Measurements from ENCODE around the gene SLFN12L.
"Not testable (repeated sequence)": the region's sequence is repeated elsewhere in the genome, so short reads cannot be mapped to it uniquely, and the experiment has no call there.

The SLFN12L gene

DNA sequence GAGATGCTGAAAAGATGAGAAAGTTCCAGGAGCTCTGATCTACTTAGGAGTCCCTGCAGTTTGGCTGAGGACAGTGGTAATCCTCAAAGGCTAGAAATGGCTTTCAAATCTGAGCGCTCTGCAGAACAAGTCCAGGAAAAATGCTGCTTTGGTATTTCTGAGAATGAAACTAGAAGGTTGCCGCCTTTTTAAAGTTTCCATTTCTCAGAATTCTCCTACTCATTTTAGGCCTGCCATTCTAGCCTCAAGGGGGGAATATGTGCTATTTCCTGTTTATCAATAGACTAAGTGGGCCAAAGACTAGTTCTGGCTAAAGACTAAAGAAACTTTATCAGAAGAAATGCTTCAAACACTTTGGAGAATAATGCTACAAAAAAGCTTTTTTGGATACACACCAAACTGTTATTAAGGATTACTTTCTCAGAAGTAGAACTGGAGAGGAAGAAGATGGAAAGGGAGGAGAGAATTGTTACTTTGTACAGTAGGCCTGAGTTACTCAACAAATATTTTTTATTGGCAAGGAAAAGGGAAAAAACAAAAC lies at the start of gene SLFN12L:
Gene SLFN12L (minus strand): TSS at position 78 of the 541 bp plus-strand sequence. CDS start 15,314 bp downstream, outside the sequence.
- in situ Hi-C loops (cut with HindIII; ENCODE audit: low pct_ligation_motif_present, low pct_unique_long_range_greater_than_20kb, low sequenced_read_pairs): loop anchor here (25.0 kb wide), 1 partner anchor 100 kb away; the partner anchor contains the start of genes SLFN12 and SLFN13

DNA sequence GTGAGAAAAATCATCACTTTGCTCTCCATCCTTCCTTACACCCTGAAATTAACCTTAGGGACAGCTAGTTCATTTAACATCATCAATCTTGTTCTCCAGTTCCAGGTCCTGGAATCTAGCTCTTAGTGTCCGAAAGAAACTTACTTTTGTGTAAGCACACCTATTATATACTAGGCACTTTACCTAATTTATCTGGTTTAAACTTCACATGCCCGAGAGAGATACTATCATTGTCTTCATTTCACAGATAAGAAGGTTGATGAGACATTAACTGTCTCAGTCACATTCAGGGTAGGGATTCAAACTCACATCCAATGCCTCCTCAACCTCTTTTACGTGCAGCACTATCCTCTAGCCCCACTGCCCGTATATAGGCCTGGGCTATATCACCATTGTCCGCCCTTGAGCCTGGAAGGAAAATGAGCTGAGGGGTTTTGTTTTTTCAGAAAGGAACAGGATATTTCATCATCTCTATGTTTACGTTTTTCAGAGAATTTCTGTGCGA lies 49.1 kb upstream of the SLFN12L start:
- no peak for DNase-seq
- in situ Hi-C loops (cut with HindIII; ENCODE audit: low pct_ligation_motif_present, low pct_unique_long_range_greater_than_20kb, low sequenced_read_pairs): no loop called here

More for the DNA sequence above, at the start of gene SLFN12L:
- DNase-seq: no peak

GRCh38 chr17:35584061-35584460 lies 46.6 kb upstream of the SLFN12L start:
- in situ Hi-C loops (cut with HindIII; ENCODE audit: low pct_ligation_motif_present, low pct_unique_long_range_greater_than_20kb, low sequenced_read_pairs): no loop called here
- no peak for DNase-seq

DNA sequence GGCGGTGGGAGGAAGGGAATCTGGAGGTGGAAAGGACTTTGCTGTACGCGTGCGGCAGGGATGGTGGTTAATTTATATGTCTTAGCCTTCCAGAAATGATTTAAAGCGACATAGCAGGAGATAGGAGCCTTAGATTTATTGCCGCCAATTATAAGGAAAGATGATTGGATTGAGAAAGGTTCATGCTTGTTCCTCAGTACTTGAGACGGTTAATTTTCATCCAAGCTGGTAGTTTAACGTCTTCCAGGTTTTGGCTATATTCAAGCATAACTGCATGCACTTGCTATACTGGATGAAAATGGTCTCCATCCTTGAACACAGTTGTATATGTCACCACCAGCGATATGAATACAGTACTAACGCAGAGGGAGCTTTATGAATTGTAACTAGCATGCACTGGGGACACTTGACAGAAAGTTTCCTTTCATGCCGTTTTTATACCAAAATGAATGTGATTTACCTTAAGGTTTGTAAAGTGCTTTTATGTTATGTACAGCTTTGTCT lies 41.5 kb upstream of the SLFN12L start:
- DNase-seq: no peak
- in situ Hi-C loops (cut with HindIII; ENCODE audit: low pct_ligation_motif_present, low pct_unique_long_range_greater_than_20kb, low sequenced_read_pairs): no loop called here

- DNase-seq: peak; percentile 81
- in situ Hi-C loops (cut with HindIII; ENCODE audit: low pct_ligation_motif_present, low pct_unique_long_range_greater_than_20kb, low sequenced_read_pairs): no loop called here
These were observed 40.9 kb upstream of the SLFN12L start, which contains the start of gene PEX12 for GRCh38 chr17:35578197-35578928. Gene PEX12, minus strand, starts transcription at chr17:35578571. Its CDS starts 550 bp downstream, at chr17:35578021.

DNA sequence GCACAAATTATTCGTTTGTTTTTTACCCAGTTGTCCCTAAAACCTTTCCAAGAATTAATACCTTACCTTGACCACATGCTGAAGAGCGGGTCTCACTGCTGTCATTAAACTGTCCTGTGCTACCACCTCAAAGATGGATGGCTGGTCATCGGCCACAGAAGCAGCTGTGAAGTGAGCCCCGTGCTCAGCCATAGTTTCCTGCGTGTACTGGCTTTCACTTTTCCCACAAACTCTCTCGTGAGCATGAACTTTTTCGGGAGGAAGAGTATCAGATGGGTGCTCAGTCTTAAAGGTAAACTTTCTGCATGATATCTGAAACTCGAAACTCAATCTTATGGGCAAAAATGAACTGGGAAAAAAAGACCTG lies 40.3 kb upstream of the SLFN12L start:
- in situ Hi-C loops (cut with HindIII; ENCODE audit: low pct_ligation_motif_present, low pct_unique_long_range_greater_than_20kb, low sequenced_read_pairs): no loop called here
- DNase-seq: peak; percentile 18

DNA sequence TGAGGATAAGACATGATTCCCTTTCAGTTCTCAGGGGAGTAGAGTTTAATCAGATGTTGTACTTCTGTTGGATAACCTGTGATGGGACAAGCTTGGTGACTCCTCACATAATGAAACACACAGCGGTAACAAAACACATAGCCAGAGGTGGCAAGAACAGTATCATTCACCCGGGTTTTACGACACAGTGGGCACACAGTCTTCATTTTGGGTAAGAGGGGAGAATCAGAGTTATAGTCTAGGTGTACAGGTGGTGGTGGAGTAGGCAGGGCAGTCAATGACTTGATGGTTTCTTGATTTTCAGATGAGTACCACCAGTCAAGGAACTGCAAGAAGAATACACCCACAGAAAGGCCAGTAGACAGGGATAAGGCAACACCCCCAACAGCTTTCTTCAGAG lies 38.3 kb upstream of the SLFN12L start:
- in situ Hi-C loops (cut with HindIII; ENCODE audit: low pct_ligation_motif_present, low pct_unique_long_range_greater_than_20kb, low sequenced_read_pairs): no loop called here
- DNase-seq: no peak

- DNase-seq: no peak
- in situ Hi-C loops (cut with HindIII; ENCODE audit: low pct_ligation_motif_present, low pct_unique_long_range_greater_than_20kb, low sequenced_read_pairs): no loop called here
These were observed 31.9 kb upstream of the SLFN12L start for GRCh38 chr17:35569405-35569804.

DNA sequence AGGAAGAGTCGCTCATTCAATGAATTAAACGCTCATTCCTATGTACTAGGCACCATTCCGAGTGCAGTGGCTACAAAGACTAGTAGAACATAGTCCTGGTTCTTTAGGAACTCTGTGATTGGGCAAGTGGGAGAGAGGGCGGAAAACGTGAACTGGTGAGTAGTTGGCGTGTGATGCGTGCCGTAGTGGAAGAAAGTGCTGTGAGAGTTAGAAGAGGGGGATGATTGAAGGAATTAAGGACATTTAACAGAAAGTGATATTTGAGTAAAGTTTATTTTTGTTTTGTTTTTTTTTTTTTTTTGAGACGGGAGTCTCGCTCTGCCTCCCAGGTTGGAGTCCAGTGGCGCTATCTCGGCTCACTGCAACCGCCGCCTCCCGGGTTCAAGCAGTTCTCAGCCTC lies 31.1 kb upstream of the SLFN12L start:
- in situ Hi-C loops (cut with HindIII; ENCODE audit: low pct_ligation_motif_present, low pct_unique_long_range_greater_than_20kb, low sequenced_read_pairs): no loop called here
- DNase-seq: peak; percentile 47

- DNase-seq: no peak
- in situ Hi-C loops (cut with HindIII; ENCODE audit: low pct_ligation_motif_present, low pct_unique_long_range_greater_than_20kb, low sequenced_read_pairs): no loop called here
These were observed 29.5 kb upstream of the SLFN12L start for GRCh38 chr17:35566968-35567367.

DNA sequence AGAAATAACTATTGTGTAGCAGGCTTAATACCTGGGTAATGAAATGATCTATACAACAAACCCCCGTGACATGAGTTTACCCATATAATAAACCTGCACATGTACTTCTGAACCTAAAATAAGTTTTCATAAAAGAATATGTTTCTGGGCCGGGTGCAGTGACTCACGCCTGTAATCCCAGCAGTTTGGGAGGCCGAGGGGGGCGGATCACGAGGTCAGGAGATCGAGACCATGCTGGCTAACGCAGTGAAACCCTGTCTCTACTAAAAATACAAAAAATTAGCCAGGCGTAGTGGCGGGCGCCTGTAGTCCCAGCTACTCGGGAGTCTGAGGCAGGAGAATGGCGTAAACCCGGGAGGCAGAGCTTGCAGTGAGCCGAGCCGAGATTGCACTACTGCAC lies 25.7 kb upstream of the SLFN12L start:
- DNase-seq; in situ Hi-C loops (cut with HindIII; ENCODE audit: low pct_ligation_motif_present, low pct_unique_long_range_greater_than_20kb, low sequenced_read_pairs): not testable (repeated sequence)

DNA sequence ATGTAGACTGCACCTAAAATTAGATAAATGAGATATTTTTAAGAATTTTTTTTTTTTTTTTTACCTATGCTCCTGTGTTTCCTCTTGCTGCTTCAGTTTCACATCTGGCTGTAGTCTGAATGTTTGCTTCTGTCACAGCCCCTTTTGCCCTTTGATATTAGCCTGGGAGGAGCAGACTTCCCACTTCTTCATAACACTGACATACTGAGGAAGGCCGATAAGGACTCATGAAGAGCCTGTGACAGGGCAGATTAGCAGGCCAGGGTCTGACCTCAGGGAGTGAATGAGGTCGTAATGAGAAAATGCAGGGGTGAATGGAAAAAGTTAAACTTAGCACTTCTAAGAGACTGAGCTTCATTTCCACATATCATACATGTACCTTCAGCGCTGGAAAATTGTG lies 23.2 kb upstream of the SLFN12L start, which contains the start of gene SLFN14:
Gene SLFN14 (minus strand): TSS at position 117 of the 400 bp plus-strand sequence. CDS start 2,757 bp downstream, outside the sequence.
- in situ Hi-C loops (cut with HindIII; ENCODE audit: low pct_ligation_motif_present, low pct_unique_long_range_greater_than_20kb, low sequenced_read_pairs): no loop called here

DNA sequence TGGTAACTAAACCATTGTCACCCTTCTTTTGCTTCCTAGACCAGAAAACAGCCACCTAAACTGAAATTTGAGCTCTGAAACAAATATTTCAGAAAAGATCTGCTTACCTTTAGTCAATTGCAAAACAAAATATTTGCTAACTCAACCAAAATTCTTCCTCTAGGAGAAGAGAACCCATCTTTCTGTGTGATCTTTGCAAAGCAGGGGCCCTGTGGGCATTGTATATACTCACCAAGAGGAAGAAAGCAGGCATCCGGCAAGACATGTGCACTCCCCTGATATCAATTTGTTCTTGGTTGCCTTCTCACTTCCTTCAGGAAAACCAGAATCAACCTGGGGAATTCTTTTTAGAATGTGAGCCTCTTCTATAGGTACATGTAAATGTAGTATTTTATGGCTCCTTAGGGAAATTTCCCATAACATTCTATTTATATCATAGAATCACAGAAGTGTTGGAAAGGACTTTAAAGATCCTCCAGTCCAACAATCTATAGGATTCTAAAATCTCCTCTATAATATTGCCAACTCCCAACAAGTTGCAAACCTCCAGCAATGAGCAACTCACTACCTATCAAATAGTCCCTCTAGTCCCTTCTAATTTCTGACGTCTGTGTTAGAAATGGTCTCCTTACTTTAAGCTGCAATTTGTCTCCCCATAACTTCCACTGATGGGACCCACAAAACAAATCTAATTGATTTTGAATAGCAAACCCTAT lies 22.2 kb upstream of the SLFN12L start:
- DNase-seq: no peak
- in situ Hi-C loops (cut with HindIII; ENCODE audit: low pct_ligation_motif_present, low pct_unique_long_range_greater_than_20kb, low sequenced_read_pairs): no loop called here

More for the DNA sequence above, 23.2 kb upstream of the SLFN12L start, which contains the start of gene SLFN14:
- no peak for DNase-seq

- no peak for DNase-seq
- in situ Hi-C loops (cut with HindIII; ENCODE audit: low pct_ligation_motif_present, low pct_unique_long_range_greater_than_20kb, low sequenced_read_pairs): no loop called here
These were observed 19.9 kb upstream of the SLFN12L start for GRCh38 chr17:35557353-35557752.

GRCh38 chr17:35555691-35556090 lies 18.2 kb upstream of the SLFN12L start:
- in situ Hi-C loops (cut with HindIII; ENCODE audit: low pct_ligation_motif_present, low pct_unique_long_range_greater_than_20kb, low sequenced_read_pairs): no loop called here
- DNase-seq: no peak

GRCh38 chr17:35554668-35555067 lies 17.2 kb upstream of the SLFN12L start:
- in situ Hi-C loops (cut with HindIII; ENCODE audit: low pct_ligation_motif_present, low pct_unique_long_range_greater_than_20kb, low sequenced_read_pairs): no loop called here

GRCh38 chr17:35553310-35553709 lies 15.8 kb upstream of the SLFN12L start:
- in situ Hi-C loops (cut with HindIII; ENCODE audit: low pct_ligation_motif_present, low pct_unique_long_range_greater_than_20kb, low sequenced_read_pairs): no loop called here
- no peak for DNase-seq

More at GRCh38 chr17:35554668-35555067, 17.2 kb upstream of the SLFN12L start:
- no peak for DNase-seq

- no peak for DNase-seq
- in situ Hi-C loops (cut with HindIII; ENCODE audit: low pct_ligation_motif_present, low pct_unique_long_range_greater_than_20kb, low sequenced_read_pairs): loop anchor here (25.0 kb wide), 1 partner anchor 112 kb away; the partner anchor contains the start of genes SLFN12 and SLFN13
These were observed 11.5 kb upstream of the SLFN12L start for GRCh38 chr17:35548978-35549377.

Measured in ACHN (cell line).